B cell (primary cell): Measurements from ENCODE around the gene B4GALNT4.

Experiments
- EZH2 ChIP-seq: IDR thresholded peaks from 2 replicates; pipeline ENCODE4 v1.6.1; 2012; ENCODE audit warnings: borderline replicate concordance, low read depth, mild to moderate bottlenecking, moderate library complexity, low read length; ENCODE audit not compliant: insufficient read depth, poor library complexity, severe bottlenecking
- TF ChIP-seq, protein P1 (sequence below): fragments of 200-600 bp; IDR thresholded peaks from one replicate; pipeline ENCODE4 v1.8.0; 2022; ENCODE audit warnings: antibody characterized with exemption, mild to moderate bottlenecking

GRCh38 chr11:331358-332060 lies 37.8 kb upstream of the B4GALNT4 start:
- TF ChIP-seq, protein P1, sequence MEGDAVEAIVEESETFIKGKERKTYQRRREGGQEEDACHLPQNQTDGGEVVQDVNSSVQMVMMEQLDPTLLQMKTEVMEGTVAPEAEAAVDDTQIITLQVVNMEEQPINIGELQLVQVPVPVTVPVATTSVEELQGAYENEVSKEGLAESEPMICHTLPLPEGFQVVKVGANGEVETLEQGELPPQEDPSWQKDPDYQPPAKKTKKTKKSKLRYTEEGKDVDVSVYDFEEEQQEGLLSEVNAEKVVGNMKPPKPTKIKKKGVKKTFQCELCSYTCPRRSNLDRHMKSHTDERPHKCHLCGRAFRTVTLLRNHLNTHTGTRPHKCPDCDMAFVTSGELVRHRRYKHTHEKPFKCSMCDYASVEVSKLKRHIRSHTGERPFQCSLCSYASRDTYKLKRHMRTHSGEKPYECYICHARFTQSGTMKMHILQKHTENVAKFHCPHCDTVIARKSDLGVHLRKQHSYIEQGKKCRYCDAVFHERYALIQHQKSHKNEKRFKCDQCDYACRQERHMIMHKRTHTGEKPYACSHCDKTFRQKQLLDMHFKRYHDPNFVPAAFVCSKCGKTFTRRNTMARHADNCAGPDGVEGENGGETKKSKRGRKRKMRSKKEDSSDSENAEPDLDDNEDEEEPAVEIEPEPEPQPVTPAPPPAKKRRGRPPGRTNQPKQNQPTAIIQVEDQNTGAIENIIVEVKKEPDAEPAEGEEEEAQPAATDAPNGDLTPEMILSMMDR, result no peak
- no peak for TF ChIP-seq EZH2
